CD4-positive, alpha-beta T cell treated with Interleukin-15 for 1 hour (primary cell): ENCODE measurements around the gene INSRR.

ENCODE experiments used
- DNase-seq: peaks from one replicate; pipeline ENCODE4 v3.0.0-alpha.2; 2020

The INSRR gene

DNA sequence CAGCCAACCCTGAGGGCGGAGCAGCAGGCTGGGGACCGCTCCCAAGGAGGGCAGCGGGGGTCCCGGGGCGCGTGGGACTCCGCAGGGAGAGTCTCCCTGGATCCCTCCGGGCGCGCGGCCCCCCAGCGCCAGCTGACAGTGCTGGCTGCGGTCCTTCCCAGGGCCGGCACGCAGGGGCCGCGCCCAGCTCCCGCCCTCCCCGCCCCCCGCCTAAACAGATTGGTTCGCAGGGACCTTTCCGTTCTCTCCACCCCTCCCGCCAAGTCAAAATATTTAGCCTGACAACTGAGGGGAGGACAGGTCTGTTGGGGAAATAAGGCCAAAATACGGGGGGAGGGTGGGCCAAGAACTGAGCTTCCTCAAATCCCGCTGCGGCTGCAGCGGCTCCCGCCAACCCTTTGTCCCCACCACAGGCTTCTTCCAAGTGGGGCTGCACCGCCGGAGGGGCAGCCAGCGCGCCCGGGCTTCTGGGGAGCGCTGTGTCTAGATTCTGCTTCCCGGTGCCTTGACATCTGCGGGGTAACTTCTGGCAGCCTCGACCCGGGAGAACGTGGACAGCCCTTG, at the start of gene INSRR:
INSRR (minus strand) TSS at position 159 of the 564 bp plus-strand sequence. CDS start 496 bp downstream, outside the sequence.
- no peak for DNase-seq

DNA sequence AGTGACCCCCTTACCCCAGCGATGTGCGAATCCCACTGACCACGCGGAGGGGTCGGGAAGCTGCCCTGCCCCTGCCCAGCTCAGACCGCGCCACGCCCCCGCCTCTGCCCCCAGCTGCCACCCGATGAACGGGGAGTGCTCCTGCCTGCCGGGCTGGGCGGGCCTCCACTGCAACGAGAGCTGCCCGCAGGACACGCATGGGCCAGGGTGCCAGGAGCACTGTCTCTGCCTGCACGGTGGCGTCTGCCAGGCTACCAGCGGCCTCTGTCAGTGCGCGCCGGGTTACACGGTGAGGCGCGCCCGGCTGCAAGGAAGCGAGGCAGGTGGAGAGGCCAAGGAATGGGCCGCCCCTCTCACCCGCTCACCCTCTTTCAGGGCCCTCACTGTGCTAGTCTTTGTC, 49.6 kb upstream of the INSRR start:
- no peak for DNase-seq

DNA sequence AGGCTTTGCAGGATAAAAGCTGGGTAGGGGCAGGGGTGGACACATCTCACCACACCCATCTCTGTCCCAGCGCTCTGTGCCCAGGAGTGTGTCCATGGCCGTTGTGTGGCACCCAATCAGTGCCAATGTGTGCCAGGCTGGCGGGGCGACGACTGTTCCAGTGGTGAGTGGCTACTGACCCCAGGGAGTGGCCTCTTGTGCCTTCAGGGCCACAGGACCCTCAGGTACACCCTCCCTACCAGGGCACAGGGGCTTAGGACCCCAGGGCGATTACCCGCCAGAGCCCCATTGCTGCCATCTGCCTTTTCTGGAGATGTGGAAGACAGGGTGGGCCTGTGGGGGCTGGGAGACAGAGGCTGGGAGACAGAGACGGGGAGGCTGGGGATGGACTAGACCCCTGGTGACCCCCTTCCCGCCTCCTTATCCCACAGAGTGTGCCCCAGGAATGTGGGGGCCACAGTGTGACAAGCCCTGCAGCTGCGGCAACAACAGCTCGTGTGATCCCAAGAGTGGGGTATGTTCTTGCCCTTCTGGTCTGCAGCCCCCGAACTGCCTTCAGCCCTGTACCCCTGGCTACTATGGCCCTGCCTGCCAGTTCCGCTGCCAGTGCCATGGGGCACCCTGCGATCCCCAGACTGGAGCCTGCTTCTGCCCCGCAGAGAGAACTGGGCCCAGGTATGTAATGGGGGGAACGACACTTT, 47.4 kb upstream of the INSRR start:
- DNase-seq, result no peak

DNA sequence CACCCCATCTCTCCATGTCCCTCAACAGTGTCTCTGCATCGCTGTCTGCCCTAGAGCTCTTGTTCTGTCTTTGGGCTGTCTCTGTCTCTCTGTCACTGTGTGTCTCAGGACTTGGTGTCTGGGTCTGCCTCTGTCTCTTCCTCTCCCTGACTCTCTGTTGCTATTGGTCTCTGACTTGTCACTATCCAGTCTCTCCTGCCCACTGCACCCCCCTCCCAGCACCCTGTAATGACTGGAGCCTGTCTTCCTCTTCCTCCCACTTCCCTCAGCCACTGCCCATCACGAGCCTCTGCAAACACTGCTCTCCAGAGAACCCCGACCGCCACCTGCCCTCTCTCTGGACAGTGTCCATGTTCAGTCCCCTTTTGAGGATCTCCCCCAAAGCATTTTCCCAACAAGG, 46.7 kb upstream of the INSRR start:
- no peak for DNase-seq

DNA sequence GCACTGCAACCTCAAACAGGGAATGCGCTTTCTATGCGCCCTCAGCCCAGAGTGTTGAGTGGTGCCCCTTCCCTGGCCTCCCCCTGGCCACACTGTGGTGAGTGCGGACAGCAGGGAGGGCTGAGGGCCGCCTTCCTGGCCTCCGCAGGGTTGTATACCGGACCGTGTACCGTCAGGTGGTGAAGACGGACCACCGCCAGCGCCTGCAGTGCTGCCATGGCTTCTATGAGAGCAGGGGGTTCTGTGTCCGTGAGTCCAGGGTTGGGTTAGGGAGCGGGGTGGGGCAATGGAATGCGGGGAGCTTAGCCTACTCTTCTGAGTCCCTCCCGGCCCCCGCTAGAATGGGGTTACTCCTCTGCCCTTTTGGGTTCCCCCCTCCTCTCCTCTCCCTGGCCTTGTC, 46.3 kb upstream of the INSRR start:
- DNase-seq, result no peak

DNA sequence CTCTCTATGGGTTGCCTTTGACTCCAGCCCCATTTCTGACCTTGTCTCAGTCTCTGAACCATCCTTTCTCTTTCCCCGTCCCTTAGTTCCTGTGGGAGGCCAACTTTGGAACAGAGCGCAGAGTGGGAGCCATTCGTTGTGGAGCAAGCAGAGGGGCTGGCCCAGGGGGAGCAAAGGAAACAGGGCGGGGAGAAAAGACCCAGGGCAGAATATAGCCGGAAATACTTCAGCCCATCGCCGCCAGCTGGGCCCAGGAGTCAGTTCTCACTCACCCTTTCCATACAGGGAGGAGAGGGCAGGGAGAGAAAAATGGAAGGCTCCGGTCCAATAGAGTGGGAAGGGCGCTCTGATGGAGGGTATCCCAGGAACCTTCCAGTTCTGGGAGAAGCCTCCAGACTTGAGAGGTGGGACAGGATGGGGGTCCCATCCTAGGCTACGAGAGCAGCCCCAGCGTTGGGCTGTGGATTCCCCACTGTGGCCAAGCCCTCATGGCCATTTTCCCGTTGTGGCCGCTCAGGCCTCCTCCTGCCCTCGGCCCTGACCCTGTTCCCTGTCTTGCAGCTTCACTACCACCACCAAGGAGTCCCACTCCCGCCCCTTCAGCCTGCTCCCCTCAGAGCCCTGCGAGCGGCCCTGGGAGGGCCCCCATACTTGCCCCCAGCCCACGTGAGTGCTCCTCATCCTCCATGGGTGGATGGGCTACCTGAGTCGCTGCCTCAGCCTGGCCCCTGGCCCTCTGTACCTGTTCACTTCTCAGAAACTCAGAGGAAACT, 45.5 kb upstream of the INSRR start:
- no peak for DNase-seq

DNA sequence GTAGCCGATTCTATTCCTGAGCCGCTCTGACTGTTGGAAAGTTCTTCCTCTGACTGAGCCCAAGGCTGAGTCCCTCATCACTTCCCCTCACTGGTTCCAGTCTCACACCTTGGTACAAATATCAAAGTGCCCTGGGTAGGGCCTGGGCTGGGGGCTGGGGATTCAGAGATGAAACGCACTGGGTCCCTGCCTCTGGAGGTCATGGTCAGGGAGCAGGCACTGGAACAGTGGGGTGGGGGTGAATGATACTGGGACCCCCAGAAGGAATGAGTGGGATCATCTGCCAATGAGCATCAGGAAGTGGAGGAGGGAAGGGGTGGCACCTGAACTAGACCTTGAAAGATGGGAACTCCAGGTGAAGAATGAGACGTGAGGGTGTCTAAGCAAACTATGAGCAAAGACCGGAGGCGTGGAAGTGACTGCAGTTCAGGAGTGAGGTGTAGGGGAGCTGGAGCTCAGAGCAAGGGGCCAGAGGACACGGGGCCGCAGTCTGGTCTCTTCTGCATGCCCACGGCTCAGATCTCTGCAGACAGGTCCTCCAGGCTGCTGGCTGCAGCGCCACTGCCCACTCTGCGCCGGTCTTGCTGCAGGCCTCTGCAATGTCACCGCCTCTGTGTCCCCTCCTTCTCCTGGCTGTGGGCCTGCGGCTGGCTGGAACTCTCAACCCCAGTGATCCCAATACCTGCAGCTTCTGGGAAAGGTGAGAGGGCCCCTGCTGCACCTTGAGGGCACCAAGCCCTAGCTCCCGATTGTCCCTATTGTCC, 44.6 kb upstream of the INSRR start:
- no peak for DNase-seq

DNA sequence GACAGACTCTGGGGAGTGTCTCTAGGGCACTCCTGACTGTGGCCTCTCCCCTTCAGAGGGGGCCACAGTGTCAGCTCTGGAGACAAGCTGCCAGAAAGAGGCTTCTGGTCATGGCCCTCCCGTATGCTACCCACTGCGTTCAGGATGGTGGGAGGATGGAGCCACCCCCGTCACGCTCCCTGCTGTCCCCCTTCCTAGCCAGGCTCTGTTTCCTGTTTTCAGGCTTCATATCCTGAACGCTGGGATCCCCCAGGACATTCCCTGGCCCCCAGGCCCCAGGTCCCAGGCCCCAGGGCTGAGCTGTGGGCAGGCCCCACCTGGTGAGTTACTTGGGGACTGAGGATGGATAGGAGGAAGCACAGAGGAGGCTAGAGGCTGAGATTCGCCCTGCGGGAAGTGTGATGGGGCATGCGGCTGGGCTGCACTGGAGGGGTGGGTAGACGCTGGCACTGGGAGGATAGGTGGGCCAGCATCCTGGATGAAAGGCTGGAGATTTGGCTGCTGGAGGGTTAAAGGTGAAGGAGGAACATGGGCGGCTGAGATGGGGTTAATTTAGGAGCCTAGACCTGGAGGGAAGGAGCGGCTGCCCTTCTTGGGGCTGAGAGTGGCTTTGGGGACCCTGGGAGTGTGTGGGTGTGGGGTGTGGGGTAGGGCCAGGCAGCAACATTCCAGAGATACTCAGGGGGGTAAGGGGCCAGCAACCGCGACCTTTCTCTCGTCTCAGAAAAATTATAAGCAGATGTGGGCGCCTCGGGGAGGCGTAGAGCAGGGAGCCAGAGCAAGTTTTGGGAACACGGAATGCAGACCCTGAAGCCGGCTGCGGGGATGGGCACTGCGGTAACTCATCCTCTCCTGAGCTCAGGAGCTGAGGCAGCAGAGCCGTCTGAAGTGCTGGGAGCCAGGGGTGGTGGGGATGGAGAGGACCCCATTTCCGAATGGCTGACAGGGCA, 43.3 kb upstream of the INSRR start:
- no peak for DNase-seq

DNA sequence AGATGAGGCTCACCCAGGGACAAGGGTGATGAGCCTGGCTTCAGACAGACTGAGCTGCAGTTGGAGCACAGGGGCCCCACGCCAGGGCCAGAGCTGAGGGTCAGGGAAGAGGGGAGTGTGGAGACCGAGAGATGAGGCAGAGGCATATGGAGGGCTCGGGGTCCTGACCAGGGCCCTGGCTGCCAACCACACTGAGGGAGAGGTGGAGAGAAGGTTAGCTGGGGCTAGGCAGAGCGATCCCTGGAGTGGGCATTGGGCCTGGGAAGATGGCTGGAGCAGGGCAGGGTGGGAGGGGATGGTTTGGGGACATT, 42.6 kb upstream of the INSRR start:
- DNase-seq, result no peak

DNA sequence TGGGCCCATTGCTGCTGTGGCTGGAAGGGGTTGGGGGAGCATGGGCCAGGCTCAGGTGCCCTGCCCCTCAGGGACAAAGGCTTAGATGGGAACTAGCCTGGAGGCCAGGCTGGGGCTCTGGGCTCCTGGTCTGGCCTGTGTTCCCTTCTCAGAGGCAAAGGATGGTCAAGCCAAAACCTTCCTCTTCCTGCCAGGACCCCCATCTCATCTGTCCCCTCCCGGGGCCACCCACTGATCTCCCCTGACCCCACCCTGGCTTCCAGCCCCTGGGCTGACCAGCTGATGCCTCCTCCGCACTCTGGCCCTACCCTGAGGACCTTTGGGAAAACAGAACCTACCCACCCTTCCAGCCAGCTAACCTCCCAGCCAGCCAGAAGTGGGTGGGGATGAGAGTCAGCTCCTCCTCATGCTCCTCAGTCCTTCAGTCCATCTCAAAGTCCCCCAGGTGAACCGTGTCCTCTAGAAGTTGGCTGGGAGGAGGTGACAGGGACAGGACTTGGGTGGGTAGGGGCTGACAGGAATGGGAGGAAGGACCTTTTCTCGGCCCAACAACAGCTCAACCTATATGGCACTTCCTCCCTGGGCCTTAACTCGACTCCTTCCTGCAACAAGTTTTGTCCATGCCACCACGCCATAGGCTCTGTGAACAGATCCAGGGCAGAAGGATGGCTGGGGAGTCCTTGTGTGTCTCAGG, 42.1 kb upstream of the INSRR start:
- no peak for DNase-seq

DNA sequence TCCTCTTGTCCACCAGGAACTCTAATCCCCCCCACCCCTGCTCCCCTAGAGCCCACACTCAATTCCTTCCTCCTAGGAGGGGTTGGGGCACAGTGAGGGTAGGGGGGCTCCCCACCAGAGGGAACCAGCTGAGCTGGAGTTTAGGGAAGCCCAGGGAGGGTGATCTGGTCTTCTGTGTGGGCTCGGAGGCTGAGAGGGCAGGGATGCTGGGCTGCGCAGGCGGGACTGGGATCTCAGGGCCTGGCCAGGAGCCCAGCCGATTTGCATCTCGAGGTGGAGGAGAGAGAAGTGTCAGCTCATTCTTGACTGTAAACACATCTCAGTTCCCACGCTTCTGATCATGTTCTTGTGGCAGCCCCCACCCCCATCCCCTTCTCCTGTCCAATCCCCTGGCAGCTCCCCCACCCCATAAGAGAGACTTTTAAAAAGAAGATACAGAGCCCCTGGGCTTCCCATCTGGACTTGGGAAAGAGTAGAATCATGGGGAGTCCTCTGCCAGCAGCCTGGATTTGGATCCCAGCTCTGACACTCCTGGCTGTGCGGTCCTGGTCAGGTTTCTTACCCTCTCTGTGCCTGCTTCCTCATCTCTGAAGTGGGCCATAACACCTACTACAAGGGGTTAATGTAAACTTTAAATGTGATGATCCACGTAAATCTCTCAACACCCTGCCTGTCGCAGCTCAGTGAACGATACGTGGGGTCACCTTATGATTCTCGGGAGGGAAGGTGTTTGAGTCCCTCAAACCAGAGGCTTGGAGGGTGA, 41.2 kb upstream of the INSRR start:
- no peak for DNase-seq

DNA sequence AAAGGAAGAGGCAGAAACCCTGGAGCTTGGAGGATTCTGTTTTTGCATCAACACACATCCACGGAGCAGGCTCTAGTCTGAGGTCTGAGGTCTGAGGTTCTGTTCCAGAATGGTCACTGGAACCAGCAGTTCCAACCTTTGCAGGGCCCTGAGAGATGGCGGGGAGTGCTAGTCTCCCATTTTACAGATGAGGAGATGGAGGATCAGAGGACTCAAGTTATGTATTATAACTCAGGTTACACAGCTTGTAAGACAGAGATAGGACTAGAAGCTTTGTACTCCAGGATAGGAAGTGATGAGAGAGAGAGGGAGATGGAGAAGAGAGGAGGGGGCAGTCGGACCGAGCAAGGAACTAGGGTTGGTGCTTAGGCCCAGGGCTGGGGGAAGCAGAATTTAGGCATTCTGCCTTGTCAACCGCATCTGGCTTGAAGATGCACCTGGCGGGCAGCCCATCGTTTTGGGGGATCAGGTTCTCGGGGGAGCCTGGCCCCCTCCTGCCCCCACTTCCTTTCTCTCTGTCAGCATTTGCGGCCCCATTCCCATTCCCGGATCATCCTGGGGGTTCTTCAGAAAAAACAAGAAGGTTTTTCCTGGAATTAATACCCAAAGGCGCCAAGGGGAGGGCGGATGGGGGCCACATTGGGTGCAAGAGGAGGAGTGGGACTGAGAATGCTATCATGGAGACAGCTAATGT, 40.2 kb upstream of the INSRR start:
- no peak for DNase-seq

DNA sequence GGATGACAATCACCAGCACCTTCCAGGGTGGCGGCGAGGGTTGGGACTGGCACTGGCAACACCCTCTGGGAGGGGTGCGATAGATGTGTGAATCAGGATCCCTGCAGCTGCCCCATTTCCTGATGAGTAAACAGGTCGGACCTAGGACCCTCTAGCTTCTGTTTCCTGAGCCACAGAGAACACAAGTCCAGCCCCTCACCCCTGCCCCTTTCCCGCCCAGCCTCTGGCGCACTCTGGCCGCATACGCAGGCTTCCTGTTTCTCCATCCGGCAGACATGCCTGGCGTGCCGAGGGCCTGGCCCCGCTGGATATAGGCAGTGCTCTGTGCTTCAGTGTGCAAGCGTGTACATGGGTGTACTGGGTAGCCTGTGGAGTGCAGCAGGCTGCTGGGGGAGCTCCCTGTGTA, 39.2 kb upstream of the INSRR start:
- DNase-seq, result no peak

DNA sequence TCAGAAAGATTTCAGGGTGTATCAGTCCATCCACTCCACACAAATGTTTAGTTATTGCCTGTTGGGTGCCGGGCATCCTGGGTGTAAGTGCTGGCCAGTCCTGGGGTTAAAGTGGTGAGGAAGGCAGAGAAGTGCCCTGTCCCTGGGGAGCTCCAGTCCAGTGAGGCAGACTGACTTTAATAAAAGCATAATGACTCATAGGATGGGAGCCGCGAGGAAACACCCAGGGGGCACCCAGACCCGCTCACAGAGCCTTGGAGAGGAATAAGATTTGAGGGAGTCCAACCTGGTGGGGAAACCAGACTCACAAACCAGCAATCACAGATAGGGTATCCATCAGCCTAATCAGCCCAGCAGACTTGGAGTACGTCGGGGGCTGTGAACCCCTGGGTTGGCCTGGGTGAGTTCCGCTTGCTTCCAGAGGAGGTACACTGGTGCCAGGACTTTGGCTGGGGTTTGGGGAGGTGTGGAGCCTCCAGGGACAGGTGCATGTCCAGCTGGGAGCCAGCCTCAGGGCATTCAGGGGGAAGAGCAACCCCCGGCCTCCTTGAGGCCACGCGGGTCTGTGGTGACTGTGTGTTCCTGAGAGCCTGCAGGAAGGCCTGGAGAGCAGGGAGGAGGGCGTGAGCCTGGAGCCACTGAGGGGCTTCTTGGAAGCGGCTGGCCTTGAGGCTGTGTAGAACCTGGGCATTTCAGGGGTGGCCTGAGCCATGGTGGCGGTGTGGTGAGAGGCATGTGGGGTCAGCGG, 38.3 kb upstream of the INSRR start:
- DNase-seq, result no peak

DNA sequence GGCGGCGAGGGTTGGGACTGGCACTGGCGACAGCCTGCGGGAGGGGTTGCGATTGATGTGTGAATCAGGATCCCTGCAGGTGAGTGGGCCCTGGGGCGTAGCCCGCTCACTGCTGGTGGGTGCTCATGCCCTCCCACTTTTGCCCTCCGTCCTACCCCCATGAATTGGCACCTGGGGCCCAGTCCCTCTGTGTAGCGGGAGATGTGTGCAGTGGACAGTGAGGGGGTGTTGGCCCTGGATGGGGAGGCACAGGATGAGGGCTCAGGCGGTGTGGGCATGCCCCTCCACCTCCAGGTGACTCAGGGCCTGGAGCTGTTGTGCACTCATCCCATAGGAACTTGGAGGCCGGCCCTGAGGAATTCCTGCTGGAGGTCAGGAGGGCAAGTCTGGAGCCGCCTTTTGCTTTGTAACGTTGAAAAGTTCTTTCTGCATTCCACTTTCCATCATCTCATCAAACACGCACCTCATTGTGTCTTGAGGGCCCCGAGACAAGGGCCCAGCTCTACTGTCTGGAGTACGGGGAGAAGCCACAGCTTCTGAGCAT, 37.6 kb upstream of the INSRR start:
- no peak for DNase-seq

DNA sequence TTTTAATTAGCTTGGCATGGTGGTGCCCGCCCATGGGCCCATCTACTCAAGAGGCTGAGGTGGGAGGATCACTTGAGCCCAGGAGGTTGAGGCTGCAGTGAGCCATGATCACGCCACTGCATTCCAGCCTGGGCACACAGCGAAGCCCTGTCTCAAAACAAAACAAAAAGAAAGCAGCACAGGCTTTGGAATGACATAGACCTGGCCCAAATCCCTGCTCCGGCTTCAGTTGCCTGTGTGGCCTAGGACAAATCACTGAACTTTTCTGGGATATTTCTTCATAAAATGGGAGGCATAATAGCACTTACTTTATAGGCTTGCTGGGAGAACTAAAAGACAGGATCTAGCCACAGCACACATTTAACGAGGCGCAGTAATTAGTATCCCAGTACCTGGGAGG, 37.0 kb upstream of the INSRR start:
- no peak for DNase-seq

DNA sequence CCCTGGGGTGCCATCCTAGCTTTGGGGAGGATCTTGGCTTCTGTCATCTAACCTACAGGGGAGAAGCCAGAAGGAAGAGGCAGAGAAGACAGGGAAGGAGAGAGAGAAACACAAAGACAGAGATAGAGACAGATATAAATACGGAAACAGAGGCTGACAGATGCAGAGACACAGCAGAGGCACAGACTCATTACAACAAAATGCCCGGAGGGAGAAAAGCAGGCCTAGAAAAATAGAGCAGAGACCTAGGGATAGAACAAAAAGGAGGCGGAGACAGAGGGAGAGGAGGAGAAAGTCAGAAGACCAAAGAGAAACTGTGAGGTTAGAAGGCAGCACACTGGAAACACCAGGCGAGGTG, 36.5 kb upstream of the INSRR start:
- DNase-seq, result no peak

DNA sequence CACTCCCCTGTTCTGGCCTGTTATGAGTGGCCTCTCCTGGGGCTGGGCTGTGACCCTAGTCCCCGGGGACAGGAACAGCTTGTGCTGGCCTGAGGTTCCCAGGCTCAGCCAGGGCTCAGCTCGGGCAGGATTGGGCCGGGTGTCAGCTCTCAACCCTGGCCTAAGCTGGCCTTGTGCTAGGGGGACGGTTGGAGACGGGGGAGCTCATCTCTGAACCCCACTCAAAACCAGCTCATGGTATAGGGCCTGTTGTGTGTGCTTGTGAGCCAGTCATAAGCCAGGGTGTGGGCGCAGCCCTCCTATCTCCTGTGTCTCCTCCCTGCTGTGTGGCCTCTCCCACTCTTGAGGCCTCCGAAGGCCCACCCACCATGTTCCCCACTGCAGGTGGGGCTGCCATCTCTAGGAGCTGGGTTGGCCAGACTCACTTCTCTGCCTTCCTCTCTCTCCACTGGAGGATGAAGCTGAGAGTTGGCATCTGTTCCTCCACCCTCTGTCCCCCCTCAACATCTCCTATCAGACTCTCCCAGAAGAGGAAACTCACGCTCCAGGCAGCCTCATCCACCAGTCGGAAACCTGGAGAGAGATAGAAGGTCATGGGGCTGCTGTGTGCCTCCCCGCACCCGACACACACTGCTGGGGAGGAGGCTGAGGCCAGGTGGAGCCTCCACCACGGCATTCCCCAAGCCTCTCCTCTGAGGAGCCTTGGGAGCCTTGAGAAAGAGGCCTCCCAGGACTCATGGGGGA, 36.0 kb upstream of the INSRR start:
- no peak for DNase-seq

DNA sequence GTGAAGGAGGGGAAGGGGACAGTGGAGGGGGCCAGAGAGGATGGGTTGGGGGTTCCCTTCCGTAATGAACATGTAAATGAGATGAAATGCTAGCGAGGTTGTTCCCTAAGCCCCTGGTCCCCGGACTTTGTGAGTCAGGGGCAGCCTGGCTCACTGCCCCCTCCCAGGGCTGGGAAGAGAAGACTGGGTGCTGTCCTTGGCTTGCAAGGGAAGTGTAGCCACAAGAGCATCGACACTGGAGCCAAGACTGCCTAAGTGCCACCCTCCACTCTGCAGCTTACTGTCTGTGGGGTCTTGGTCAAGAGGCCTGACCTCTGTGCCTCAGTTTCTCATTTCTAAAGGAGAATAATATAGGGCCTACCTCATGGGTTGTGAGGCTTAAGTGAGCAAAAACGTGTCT, 35.1 kb upstream of the INSRR start:
- no peak for DNase-seq
